CD4-positive, alpha-beta T cell treated with Interleukin-10 for 1 hour (primary cell): Measurements from ENCODE around the gene AURKA.

Source experiments
- DNase-seq: peaks from one replicate; pipeline ENCODE4 v3.0.0-alpha.2; 2020

The AURKA gene

DNA sequence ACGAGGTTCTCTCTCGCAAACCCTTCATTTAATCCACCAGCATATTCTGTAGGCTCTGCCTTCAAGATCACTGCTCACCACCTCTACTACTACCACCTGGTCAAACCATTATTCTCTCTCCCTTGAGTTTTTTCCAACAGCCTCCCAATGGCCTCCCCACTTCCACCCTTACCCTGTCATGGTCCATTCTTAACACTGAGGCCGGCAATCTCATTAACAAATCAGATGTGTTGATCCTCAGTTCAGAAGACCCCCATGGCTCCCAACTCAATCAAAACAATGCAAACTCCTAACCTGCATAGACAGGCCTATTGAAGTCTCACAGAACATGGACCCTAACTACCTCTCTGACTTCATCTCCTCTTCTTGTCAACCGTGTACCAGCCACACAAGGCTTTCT is 2.2 kb downstream of the AURKA start:
- no peak for DNase-seq

DNA sequence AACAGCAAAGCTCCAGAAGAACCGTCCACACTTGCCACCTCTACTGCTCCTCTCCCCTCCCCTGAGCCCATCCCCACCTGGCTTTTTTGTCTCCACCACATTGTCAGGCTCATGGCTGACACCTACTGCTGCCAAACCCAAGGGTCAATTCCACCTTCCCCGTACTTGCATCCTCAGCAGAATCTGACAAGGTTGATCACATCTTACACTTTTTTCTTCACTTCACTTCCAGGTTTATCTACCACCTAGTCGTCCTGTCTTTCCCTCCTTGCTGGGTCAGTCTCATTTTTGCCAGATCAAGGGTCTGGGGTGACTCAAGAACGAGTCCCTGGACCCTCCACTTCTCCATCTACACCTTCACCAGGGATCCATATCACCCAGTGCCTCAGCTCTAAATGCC is 3.1 kb downstream of the AURKA start:
- DNase-seq: no peak

DNA sequence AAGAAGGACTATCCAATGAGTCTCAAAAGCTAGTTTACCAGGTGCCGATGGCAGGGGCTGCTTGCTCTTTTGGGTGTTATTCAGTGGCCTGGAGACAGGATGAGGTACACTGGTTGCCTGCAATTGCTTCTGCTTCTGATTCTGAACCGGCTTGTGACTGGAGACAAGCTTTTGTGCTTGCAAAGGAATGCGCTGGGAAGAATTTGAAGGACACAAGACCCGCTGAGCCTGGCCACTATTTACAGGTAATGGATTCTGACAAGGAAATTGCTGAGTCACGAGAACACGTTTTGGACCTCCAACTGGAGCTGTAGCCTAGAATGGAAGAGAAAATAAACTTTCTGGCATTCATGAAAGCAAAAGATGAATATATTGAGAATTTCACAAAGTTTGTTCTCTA is 5.8 kb downstream of the AURKA start:
- DNase-seq: no peak

DNA sequence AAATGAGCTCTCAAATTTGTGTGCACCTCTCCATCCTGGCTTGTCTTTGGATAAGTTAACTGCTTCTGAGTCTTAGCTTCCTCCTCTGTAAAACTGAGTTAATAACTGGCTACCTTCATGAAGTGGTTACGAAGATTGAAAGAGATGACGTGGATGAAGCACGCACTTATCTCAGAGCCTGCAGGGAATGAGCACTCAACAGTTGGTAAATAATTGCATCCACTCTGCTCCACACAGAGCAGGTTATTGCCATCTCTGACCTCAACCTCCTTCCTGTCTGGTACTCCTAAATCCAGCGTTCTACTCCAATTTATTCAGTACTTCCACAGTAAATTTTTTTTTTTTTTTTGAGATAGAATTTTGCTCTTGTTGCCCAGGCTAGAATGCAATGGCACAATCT is 6.9 kb downstream of the AURKA start:
- DNase-seq: no peak

DNA sequence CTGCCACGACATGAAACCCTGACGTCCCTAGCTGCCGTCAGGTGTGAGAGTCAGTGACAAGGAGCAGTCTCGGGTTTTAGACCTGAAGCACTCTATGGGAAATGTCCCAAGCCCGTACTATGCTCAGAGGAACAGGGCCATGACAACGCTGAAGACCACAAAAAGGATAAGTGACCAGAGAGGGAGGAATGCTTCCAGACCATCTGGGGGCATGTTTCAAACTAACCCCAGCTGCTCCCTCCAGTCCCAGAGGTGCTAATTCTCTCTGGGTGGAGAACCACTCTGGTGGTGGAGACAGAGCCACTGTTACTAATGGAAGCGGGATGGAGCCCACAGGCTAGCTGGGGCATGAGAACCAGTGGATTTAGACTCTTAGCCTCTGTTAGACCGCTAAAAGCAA is 8.7 kb downstream of the AURKA start:
- no peak for DNase-seq

DNA sequence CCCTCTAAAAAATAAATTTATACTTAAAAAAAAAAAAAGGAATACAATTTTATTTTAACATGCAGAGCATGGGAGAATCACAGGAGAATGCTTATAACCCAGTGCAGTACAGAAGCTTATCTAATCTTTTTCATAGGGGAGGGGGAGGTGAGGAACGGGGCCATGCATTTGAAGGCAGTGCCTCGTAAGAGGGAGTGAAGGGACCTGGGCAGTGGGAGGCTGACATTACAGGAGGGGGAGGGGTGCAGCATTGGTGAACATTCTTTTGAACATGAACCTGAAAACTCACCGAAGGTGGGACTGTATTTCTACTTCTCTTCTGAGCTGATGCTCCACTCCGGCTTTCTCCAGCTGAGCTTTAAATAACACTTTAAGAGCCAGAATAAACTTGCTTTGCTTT is 9.3 kb downstream of the AURKA start:
- no peak for DNase-seq

DNA sequence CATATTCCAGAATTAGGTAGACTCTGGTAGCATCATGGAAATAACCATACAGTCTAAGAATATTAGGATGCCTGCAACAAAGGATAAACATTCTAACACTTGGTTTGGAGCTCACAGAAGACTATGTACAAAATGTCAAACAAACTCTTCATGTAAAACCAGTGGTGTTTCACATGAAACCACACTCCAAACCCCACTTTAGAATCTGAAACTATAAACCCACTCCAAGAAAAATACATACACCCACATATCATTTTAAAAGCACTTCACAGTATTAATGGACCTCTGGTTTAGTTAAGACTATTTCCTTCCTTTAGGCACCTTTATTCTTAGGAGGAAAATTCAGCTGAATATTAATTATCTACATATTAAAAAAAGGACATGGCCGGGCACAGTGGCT is 10.5 kb downstream of the AURKA start:
- DNase-seq: no peak

DNA sequence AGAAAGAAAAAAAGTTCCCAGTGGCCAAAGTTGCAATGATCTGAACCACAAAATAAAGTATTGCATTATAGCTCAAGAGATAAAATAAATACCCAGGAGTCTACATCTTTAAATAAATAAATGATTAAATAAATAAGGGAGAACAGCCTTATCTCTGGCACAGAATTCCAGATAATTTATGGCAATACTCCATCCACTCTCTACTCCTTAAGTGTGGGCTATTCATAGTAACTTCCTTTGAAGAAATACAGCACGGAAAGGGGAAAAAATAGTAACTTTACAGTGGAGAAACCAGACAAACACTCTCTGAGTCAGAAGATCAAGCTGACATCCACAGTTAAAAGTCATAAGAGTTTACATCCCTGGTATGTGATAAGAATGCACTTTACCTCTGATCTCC is 11.6 kb downstream of the AURKA start:
- DNase-seq: no peak

DNA sequence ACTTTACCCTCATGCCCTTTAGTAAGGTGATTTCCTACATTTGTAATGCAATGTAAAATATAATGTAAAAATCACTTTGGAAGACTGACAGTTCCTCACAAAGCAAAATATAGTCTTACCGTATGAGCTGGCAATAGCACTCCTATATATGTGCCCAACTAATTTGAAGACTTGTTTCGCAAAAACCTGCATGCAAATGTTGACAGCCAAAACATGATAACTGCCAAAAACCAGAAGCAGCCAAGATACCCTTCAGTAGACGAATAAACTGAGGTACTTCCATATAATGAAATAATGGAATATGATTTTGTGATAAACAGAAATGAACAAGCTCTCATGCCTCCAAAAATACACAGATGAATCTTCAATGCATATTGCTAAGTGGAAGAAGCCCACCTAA is 13.6 kb downstream of the AURKA start:
- no peak for DNase-seq

DNA sequence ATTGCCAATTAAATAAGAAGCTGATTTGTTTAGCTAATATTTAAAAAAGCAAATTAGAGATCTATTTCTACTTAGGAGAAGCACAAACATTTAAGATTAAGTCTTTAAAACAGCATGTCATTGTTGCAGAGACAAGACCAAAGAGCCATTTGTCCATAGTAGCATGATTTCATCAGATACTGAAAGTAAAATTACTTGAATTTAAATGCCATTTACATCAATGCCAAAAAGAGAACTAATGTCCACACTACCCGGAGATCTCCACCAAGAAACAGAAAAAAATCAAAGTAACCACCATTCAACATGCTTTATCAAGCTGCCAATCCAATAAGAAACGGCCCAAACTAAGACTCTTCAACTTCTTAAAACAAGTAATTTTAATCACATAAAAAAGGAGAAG is 15.7 kb downstream of the AURKA start:
- no peak for DNase-seq

DNA sequence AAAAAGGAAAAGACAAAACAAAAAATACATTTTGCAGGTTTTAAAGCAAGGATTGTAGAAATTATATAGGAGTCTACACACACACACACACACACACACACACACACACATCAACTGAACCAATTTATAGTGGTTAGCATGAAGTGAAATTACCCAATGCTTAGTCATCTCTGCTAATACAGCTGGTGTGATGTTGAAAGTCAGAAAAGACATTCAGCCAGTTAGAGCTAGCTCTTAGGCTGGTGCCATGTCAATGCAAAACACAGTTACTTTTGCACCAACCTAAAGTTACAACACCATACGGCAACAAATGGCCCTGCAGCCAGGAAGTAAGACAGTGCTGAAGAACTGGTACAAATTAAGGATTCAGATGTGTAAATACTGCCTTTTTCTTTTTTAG is 18.1 kb downstream of the AURKA start:
- peak; percentile 16 for DNase-seq

DNA sequence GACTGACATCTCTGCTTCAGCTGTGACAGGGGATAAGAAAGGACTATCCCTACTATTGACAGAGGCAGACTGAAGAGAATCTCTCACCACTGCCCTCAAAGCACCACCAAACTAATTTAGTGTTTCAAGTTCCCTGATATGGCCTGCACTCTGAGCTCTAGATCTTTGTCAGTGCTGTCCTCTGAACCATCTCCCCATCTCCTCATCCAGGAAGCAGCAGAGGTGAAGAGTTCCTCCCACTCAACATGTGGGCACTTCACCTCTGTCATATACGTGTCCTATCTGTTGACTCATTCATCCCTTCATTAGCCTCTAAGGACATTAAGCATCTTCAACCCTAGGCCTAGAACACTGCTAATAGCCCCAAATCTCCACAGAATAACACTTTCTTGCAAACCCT is 19.2 kb downstream of the AURKA start:
- no peak for DNase-seq

DNA sequence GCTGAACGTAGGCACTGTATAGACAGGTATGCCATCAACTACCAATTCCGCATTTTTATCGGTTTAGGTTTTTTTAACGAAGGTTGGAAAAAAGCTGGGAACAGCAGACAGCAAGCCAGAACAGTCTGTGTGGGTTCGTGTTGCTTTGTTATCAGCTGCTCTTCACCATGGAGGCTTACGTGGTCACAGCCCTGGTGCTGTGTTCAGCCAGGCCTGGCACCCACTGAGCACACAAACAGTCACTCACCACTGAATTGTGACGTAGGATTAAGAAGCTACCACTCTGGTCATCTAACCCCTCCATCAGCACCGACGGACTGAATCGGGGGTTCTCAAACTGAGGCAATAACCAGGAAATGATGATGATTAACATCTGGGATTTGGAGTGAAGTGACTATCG is 20.0 kb downstream of the AURKA start:
- no peak for DNase-seq

DNA sequence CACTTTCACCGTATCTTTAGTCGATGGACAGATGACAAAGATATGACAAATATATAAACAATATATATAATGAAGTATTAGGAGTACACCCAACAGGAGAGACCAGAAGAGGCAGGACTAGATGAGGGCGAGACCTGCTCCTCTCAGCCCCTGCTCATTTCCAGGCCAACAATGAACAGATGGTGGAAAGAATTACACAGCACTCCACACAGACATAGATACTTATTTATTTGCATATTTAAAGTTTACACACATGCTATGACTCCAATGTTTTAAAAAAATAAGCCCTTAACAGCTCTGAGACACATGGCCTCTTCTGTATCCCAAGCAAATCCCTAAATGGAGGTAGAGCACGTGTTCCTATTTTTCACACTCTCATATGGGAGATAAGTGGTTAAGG is 22.8 kb downstream of the AURKA start:
- DNase-seq: no peak

DNA sequence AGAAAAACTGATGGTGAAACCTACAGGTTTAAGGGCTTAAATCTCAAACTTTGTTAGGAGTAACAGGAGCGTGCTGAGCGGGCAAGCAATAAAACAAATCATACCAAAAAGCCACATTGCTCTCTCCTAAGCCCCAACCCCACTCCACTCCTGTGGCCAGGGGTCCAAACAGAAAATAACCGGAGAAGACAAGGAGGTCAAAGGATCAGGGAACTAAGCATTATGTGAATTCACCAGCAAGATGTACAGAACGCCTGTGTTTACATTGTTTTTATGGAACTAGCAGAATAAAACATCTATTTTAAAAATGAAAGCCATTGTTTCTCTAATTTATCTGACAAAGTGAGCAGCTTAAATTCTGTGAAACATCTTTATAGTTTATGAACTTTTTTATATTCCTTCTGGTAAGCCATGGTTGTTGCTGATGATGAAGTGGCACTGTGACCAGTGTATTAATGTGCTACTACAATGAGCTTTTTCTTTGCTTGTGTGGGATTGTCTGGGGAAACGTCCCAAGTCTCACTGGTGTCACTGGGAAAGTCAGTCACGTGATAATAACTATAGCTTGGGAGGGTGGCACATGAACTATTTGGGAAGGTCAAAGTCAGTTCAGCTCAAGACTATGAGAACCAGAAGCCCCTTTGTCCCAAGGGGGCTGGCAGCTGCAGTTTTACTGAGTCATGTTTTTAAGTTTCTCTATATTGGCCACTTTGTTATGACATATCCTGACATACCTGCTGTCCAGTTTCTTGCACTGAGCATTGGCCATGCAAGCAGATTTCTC is 23.5 kb downstream of the AURKA start:
- no peak for DNase-seq

DNA sequence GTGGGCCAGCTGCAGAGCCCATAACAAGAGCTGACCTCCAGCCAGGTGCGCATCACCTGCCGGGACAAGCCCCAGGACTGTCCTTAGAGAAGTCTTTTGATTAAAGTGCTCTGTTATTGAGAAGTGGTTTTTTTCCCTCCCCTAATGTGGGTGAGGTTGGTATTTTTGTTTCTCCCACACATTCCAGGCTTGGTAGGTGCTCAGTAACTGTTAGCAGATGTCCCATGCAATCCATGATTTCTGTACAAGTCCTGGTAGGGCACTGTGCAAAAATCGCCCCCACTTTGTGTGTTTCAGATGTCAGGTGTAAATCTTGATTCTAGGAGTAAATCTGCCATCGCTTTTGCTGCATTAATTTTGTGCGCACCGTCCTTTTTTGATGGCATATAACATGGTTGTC is 28.5 kb downstream of the AURKA start:
- DNase-seq: no peak

DNA sequence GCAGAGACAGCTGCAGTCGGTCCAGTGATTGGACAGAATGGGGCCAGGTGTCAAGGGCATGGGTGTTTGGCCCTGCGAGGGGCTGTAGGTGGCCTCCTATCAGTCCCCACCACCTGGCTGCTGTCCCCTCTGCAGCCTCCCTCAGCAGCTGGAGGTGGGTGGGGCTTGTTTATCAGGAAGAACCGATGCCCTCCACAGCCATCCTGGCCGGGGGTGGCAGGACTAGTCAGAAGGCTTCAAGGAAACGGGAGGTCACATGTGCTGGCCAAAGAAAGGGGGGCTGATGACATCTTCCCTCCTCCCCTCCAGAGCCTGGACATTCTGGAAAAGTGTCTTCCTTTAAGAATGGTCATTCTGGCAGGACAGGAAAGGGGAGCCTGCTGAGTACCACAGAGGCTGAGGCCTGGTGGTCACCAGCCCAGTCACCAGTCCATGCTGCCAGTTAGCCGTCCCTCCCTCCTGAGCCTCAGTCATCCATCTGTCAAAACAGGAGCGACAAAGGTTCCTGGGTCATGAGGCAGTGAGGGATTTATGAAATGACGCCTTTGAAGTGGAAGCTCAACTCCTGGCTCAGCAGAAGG is 29.1 kb downstream of the AURKA start:
- DNase-seq: no peak

DNA sequence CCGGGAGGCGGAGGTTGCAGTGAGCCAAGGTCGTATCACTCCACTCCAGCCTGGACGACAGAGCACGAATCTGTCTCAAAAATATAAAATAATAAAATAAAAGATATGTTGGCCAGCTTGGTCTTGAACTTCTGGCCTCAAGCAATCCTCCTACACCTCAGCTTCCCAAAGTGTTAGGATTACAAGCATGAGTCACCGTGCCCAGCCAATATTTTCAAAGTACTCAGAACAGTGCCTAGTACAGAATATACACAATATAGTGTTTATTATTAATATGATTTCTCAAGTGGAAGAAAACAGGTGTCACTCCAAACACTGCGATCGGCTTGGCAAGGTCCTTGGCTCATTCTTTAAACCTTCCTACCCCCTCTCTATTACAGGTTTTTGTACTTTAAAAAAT is 30.1 kb downstream of the AURKA start:
- no peak for DNase-seq

DNA sequence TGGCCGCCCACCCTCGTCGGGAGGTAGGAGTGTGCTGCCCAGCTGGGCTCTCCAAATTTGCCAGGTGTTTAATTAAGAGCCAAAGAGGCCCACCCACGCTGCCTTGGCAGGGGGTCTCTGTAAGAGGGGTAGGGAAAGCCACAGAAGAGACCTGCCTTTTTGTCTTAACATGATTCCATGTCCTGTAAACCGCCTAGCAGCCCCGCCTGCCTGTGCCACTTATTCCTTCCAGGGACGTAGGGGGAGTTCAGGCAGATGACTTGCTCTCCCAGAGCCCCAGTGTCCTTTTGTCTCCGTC is 31.2 kb downstream of the AURKA start:
- no peak for DNase-seq

DNA sequence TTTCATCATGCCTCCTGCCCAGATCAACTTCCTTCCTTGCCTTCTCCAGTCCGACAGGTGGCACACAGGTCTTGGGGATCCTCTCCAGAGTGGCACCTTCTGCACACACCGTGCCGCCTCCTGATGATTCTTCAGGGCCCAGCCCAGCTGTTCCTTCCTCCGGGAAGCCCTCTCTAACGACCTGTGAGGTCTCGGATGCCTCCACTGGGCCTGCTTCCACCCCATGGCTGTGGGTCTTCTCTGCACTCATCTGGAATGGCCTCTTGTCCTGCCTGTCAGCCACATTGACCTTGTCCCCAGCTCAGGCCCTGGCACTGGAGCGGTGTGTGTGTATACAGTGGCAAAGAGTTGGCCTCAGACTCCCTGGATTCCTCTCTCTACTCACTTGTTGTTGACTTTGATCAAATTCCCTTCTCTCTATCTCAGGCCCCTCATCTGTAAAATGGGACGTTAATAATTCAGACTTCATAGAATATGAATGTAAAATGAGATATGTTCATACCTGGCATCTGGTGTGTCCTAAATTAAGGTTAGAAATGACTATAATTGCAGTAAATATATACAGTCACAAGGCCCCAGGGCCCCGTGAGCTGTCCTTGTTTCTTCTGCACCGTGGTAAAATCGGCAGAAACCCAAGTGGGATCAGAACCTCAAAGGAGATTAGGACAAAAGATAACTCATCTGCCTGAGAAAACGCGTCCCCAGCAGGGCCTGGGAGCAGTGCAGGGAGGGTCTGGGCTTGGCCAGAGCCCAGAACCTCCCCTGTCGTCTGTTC is 31.7 kb downstream of the AURKA start:
- no peak for DNase-seq

DNA sequence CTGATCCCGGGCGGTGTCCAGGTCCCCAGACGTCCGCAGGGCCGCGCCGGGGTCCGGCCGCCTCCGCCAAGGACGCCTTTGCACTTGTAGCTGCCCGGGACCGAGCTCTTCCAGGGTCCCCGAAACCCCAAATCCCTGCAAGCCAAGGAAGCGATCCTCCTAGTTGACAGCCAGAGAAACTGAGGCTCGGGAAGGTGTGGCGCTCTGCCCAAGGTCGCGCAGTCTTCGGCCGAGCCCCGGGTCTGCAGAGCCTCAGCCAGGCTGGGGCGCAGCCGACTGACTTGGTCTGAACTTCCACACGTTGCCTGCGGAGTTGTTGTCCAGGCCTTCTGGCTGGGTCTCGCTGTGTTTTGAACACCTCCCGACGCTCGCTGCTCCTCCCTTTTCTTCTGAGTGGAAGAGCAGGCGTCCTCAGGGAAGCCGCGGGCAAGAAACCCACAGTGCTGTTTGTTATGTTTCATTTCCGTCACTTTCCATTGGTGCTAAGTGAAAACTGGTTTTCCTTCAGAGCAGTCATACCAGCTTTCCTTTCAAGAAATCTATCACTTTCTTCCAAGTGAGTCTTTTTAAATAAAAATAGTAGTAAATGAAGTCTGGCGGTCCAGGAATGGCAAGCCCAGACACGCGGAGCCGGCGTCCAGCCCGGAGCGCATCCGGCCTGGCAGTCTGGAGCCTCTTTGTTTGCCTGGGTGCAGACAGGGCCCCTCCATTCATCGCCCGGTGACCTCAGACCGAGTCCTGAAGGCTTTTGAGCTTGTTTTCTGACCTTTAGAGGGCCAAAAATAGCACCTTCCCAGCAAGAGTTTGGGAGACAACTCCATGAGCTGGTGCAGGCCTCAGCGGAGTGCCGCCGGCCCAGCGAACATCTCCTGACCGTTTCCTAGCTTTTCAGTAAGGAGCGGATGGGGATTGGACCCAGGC is 32.5 kb downstream of the AURKA start:
- DNase-seq: peak; percentile 5

DNA sequence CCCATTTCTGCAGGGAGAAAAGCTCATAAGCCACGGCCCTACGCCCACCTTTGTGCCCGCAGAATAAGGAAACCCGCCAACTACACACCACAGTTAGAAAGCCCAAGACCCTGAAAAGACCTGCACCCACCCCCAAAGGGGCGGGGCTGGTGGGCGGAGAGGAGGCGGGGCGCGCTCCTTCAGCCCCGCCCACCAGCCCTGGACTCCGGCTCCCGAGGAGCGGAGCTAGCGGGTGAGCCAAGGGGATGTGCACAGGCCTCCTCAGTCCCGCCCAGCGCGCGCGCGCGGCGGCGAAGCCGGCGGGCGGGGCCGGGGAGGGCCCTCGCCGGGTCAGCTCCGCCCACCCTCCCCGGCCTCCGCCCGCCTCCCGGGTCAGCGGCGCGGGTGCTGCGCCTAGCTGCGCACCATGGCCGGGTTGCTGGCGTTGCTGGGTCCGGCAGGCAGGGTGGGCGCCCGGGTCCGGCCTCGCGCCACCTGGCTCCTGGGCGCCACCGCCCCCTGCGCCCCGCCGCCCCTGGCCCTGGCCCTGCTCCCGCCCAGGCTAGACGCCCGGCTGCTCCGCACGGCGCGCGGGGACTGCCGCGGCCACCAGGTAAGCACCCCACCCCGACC is 33.3 kb downstream of the AURKA start, which contains the start of gene FAM210B:
Gene FAM210B (plus strand): TSS at position 375 of the 612 bp plus-strand sequence. CDS start 32 bp downstream, at position 407.
- DNase-seq: peak; percentile 89

DNA sequence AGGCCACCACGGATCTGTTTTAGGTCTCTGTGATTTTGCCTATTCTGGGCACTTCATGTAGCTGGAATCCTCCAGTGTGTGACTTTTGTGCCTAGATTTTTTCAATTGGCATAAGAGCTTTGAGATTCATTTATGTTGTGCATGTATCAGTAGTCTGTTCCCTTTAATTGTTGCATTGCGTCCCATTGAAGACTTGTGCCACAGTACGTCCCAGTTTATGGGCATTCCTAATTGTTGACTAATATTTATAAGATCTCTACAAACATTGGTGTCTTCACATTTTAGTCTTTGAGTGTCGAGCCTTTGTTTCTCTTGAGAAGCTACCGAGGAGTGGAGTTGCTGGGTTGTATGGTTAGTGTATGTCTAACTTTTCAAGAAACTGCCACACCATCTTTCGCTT is 33.9 kb downstream of the AURKA start:
- DNase-seq: no peak
